ENCODE measurements around the gene DCUN1D1.

DCUN1D1 gene

DNA sequence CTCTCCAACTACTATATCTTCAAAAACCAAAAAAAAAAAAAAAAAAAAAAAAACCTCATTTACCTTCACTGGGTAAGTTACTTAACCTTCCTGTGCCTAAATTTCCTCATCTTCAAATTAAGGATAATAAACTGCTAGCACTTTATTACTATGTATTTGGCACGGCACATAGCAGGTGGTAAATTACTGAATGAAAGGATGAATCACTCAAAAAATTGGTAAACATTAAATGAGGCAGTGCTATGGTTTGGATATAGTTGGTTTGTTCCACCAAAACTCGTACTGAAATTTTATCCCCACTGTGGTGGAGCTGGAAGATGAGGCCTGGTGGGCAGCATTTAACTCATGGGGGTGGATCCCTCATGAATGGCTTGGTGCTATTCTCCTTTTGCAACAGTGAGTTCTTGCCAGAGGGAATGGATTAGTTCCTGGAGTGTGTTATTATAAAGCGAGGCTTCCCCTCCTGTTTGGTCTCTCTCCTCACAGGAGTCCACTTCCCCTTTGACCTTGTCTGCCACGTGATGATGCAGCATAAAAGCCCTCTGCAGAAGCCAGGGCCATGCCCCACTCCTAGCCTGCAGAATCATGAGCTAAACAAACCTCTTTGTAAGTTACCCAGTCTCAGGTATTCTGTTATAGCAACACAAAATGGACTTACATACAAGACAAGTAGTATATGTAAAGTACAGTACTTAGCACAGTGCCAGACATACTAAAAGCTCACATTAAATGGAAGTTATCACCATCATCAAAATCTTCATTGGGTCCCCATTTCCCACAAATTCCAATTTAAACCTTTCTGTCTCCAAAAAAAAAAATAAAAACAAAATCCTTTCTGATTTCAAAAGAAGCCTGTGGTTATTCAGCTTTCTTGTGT lies 20.6 kb downstream of the DCUN1D1 start:
- Histone ChIP-seq H3K9ac (ENCODE audit: low read depth in 1 of 2, low read length in 2 of 2) (no peak overlapping the region), H3K27ac (ENCODE audit: low read depth in 2 of 2, low read length in 2 of 2) (no peak overlapping the region), H3K9me3 (ENCODE audit: control insufficient read depth in 2 of 2, low read length in 2 of 2) (no peaks in the 10 kb centered on the region)

GRCh38 chr3:182957676-182958266 lies 22.6 kb downstream of the DCUN1D1 start:
- Histone ChIP-seq H3K9me3 (ENCODE audit: control insufficient read depth in 2 of 2, low read length in 2 of 2) (no peaks in the 10 kb centered on the region), H3K4me1 (ENCODE audit: control insufficient read depth in 2 of 2, insufficient read depth in 2 of 2, low read length in 2 of 2) (peaks cover 0 to 2% of the 10 kb centered on the region in 2 donors), H3K9ac (ENCODE audit: low read depth in 1 of 2, low read length in 2 of 2) (no peak overlapping the region), H3K27ac (ENCODE audit: low read depth in 2 of 2, low read length in 2 of 2) (no peak overlapping the region), H3K36me3 (ENCODE audit: control insufficient read depth in 2 of 2, insufficient read depth in 2 of 2, low read length in 2 of 2) (peaks cover 3 to 19% of the 10 kb centered on the region in 2 donors), H3K4me3 (ENCODE audit: low read length in 2 of 2) (no peak overlapping the region), H3K27me3 (ENCODE audit: control insufficient read depth in 2 of 2, insufficient read depth in 2 of 2, low read length in 2 of 2) (no peaks in the 10 kb centered on the region)

More for the DNA sequence above, 20.6 kb downstream of the DCUN1D1 start:
- Histone ChIP-seq H3K27me3 (ENCODE audit: control insufficient read depth in 2 of 2, insufficient read depth in 2 of 2, low read length in 2 of 2) (no peaks in the 10 kb centered on the region), H3K4me1 (ENCODE audit: control insufficient read depth in 2 of 2, insufficient read depth in 2 of 2, low read length in 2 of 2) (peaks cover 0 to 2% of the 10 kb centered on the region in 2 donors), H3K4me3 (ENCODE audit: low read length in 2 of 2) (no peak overlapping the region), H3K36me3 (ENCODE audit: control insufficient read depth in 2 of 2, insufficient read depth in 2 of 2, low read length in 2 of 2) (peaks cover 3 to 16% of the 10 kb centered on the region in 2 donors)

GRCh38 chr3:182957226-182957625 lies 23.1 kb downstream of the DCUN1D1 start:
- Histone ChIP-seq H3K9ac (ENCODE audit: low read depth in 1 of 2, low read length in 2 of 2) (no peak overlapping the region), H3K4me1 (ENCODE audit: control insufficient read depth in 2 of 2, insufficient read depth in 2 of 2, low read length in 2 of 2) (peaks cover 0 to under 1% of the 10 kb centered on the region in 2 donors), H3K4me3 (ENCODE audit: low read length in 2 of 2) (no peak overlapping the region), H3K36me3 (ENCODE audit: control insufficient read depth in 2 of 2, insufficient read depth in 2 of 2, low read length in 2 of 2) (peaks cover 2 to 20% of the 10 kb centered on the region in 2 donors), H3K9me3 (ENCODE audit: control insufficient read depth in 2 of 2, low read length in 2 of 2) (no peaks in the 10 kb centered on the region), H3K27me3 (ENCODE audit: control insufficient read depth in 2 of 2, insufficient read depth in 2 of 2, low read length in 2 of 2) (no peaks in the 10 kb centered on the region), H3K27ac (ENCODE audit: low read depth in 2 of 2, low read length in 2 of 2) (no peak overlapping the region)

GRCh38 chr3:182954553-182955235 lies 25.6 kb downstream of the DCUN1D1 start:
- Histone ChIP-seq H3K27me3 (ENCODE audit: control insufficient read depth in 2 of 2, insufficient read depth in 2 of 2, low read length in 2 of 2) (no peaks in the 10 kb centered on the region), H3K36me3 (ENCODE audit: control insufficient read depth in 2 of 2, insufficient read depth in 2 of 2, low read length in 2 of 2) (peaks cover 3 to 15% of the 10 kb centered on the region in 2 donors), H3K4me3 (ENCODE audit: low read length in 2 of 2) (no peak overlapping the region), H3K4me1 (ENCODE audit: control insufficient read depth in 2 of 2, insufficient read depth in 2 of 2, low read length in 2 of 2) (no peaks in the 10 kb centered on the region), H3K9ac (ENCODE audit: low read depth in 1 of 2, low read length in 2 of 2) (no peak overlapping the region), H3K9me3 (ENCODE audit: control insufficient read depth in 2 of 2, low read length in 2 of 2) (no peaks in the 10 kb centered on the region), H3K27ac (ENCODE audit: low read depth in 2 of 2, low read length in 2 of 2) (no peak overlapping the region)

- H3K4me3 ChIP-seq (ENCODE audit: low read length in 2 of 2) = no peak overlapping the region
- H3K36me3 ChIP-seq (ENCODE audit: control insufficient read depth in 2 of 2, insufficient read depth in 2 of 2, low read length in 2 of 2) = peaks cover 16 to 21% of the 10 kb centered on the region in 2 donors
- no peaks in the 10 kb centered on the region for H3K27me3 ChIP-seq (ENCODE audit: control insufficient read depth in 2 of 2, insufficient read depth in 2 of 2, low read length in 2 of 2)
- H3K9me3 ChIP-seq (ENCODE audit: control insufficient read depth in 2 of 2, low read length in 2 of 2) = no peaks in the 10 kb centered on the region
- no peak overlapping the region for H3K9ac ChIP-seq (ENCODE audit: low read depth in 1 of 2, low read length in 2 of 2)
- H3K4me1 ChIP-seq (ENCODE audit: control insufficient read depth in 2 of 2, insufficient read depth in 2 of 2, low read length in 2 of 2) = no peaks in the 10 kb centered on the region
- H3K27ac ChIP-seq (ENCODE audit: low read depth in 2 of 2, low read length in 2 of 2) = no peak overlapping the region
Measured at GRCh38 chr3:182949688-182950087, 30.6 kb downstream of the DCUN1D1 start.

GRCh38 chr3:182948305-182948704 lies 32.0 kb downstream of the DCUN1D1 start:
- no peaks in the 10 kb centered on the region for H3K27me3 ChIP-seq (ENCODE audit: control insufficient read depth in 2 of 2, insufficient read depth in 2 of 2, low read length in 2 of 2)
- H3K4me1 ChIP-seq (ENCODE audit: control insufficient read depth in 2 of 2, insufficient read depth in 2 of 2, low read length in 2 of 2) = no peaks in the 10 kb centered on the region
- no peak overlapping the region for H3K9ac ChIP-seq (ENCODE audit: low read depth in 1 of 2, low read length in 2 of 2)
- no peak overlapping the region for H3K27ac ChIP-seq (ENCODE audit: low read depth in 2 of 2, low read length in 2 of 2)
- H3K36me3 ChIP-seq (ENCODE audit: control insufficient read depth in 2 of 2, insufficient read depth in 2 of 2, low read length in 2 of 2) = peaks cover 19 to 23% of the 10 kb centered on the region in 2 donors
- no peak overlapping the region for H3K4me3 ChIP-seq (ENCODE audit: low read length in 2 of 2)
- H3K9me3 ChIP-seq (ENCODE audit: control insufficient read depth in 2 of 2, low read length in 2 of 2) = no peaks in the 10 kb centered on the region

GRCh38 chr3:182947888-182948287 lies 32.5 kb downstream of the DCUN1D1 start:
- H3K9ac ChIP-seq (ENCODE audit: low read depth in 1 of 2, low read length in 2 of 2) = no peak overlapping the region
- peaks cover 19 to 21% of the 10 kb centered on the region in 2 donors for H3K36me3 ChIP-seq (ENCODE audit: control insufficient read depth in 2 of 2, insufficient read depth in 2 of 2, low read length in 2 of 2)
- no peaks in the 10 kb centered on the region for H3K4me1 ChIP-seq (ENCODE audit: control insufficient read depth in 2 of 2, insufficient read depth in 2 of 2, low read length in 2 of 2)
- no peak overlapping the region for H3K27ac ChIP-seq (ENCODE audit: low read depth in 2 of 2, low read length in 2 of 2)
- H3K27me3 ChIP-seq (ENCODE audit: control insufficient read depth in 2 of 2, insufficient read depth in 2 of 2, low read length in 2 of 2) = no peaks in the 10 kb centered on the region
- H3K9me3 ChIP-seq (ENCODE audit: control insufficient read depth in 2 of 2, low read length in 2 of 2) = no peaks in the 10 kb centered on the region
- no peak overlapping the region for H3K4me3 ChIP-seq (ENCODE audit: low read length in 2 of 2)

- Histone ChIP-seq H3K9me3 (ENCODE audit: control insufficient read depth in 2 of 2, low read length in 2 of 2) (no peaks in the 10 kb centered on the region), H3K9ac (ENCODE audit: low read depth in 1 of 2, low read length in 2 of 2) (no peak overlapping the region), H3K4me1 (ENCODE audit: control insufficient read depth in 2 of 2, insufficient read depth in 2 of 2, low read length in 2 of 2) (no peaks in the 10 kb centered on the region), H3K27ac (ENCODE audit: low read depth in 2 of 2, low read length in 2 of 2) (no peak overlapping the region), H3K27me3 (ENCODE audit: control insufficient read depth in 2 of 2, insufficient read depth in 2 of 2, low read length in 2 of 2) (no peaks in the 10 kb centered on the region), H3K36me3 (ENCODE audit: control insufficient read depth in 2 of 2, insufficient read depth in 2 of 2, low read length in 2 of 2) (peaks cover 11 to 13% of the 10 kb centered on the region in 2 donors), H3K4me3 (ENCODE audit: low read length in 2 of 2) (no peak overlapping the region)
Measured at GRCh38 chr3:182941719-182942118, 38.6 kb downstream of the DCUN1D1 start.

DNA sequence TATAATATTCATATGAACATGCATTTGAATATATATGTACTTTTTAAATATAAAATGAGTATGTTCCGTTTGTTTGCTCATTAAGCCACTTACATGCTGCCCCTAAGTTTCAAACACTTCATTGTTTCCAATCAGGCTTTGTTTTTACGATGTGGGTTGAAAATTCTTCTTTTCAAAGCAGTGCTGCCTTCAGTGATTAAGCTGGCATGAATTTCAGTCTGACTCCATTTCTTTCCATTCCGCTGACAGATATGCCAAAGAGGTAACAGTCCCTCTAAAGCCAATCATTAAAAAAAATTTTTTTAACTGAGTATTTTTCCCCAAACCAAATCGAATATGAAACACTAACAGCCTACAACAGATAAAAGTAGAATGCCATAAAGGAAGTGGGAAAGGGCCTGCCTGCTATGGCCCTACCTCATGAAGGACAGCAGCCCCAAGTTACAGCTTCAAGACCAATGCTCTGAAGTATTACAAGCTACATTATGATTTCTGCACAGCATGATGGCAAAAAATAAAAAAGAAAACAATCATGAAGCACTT lies 40.0 kb downstream of the DCUN1D1 start:
- Histone ChIP-seq H3K9me3 (ENCODE audit: control insufficient read depth in 2 of 2, low read length in 2 of 2) (no peaks in the 10 kb centered on the region), H3K27ac (ENCODE audit: low read depth in 2 of 2, low read length in 2 of 2) (no peak overlapping the region), H3K4me1 (ENCODE audit: control insufficient read depth in 2 of 2, insufficient read depth in 2 of 2, low read length in 2 of 2) (no peaks in the 10 kb centered on the region), H3K27me3 (ENCODE audit: control insufficient read depth in 2 of 2, insufficient read depth in 2 of 2, low read length in 2 of 2) (no peaks in the 10 kb centered on the region), H3K4me3 (ENCODE audit: low read length in 2 of 2) (no peak overlapping the region), H3K9ac (ENCODE audit: low read depth in 1 of 2, low read length in 2 of 2) (no peak overlapping the region), H3K36me3 (ENCODE audit: control insufficient read depth in 2 of 2, insufficient read depth in 2 of 2, low read length in 2 of 2) (peaks cover 4 to 7% of the 10 kb centered on the region in 2 donors)

All from mucosa of rectum (tissue), 2 donors.